Left renal pelvis (tissue), 4 donors: ENCODE results near the gene MIA2. TPM values are rescaled to one million over a fixed set of nuclear protein-coding genes. Genes with fewer than 3 reads are reported as not detected.

Experiments used
- DNase-seq, 4 donors: peaks; one replicate each; pipeline ENCODE4 v3.0.0-alpha.2; 2013; ENCODE audit warnings: low read depth in 4 of 4, low spot score in 3 of 4
- polyA plus RNA-seq, 4 donors: library from polyadenylated mRNA; unstranded; fragments of 120-200 nt; gene quantifications; one replicate each; pipeline ENCODE4 v1.2.1, GENCODE V29; 2013; ENCODE audit not compliant: insufficient read length in 4 of 4

The MIA2 gene
- polyA plus RNA-seq, 4 donors: 25.3 to 81.7 (median 71.5) TPM

- DNase-seq: peak; percentile 90 to 96 (median 90)
These were observed 198.5 kb downstream of the MIA2 start, which contains the start of gene FBXO33 for GRCh38 chr14:39432179-39432618. TSS of gene FBXO33 (minus strand) at chr14:39432433. CDS start at chr14:39432162, 271 bp downstream.

GRCh38 chr14:39432619-39433451 is 199.1 kb downstream of the MIA2 start:
- peak; percentile 72 to 79 (median 76) for DNase-seq

GRCh38 chr14:39433452-39433813 is 199.7 kb downstream of the MIA2 start:
- DNase-seq: peak in 1 of 4 donors; percentile 5

- no peak for DNase-seq
These were observed 200.7 kb downstream of the MIA2 start for GRCh38 chr14:39434401-39434800.

GRCh38 chr14:39435241-39435640 is 201.5 kb downstream of the MIA2 start:
- no peak for DNase-seq

Other genes starting within 250 kb of the MIA2 start
- gene SEC23A, start 130.7 kb upstream of the MIA2 start, polyA plus RNA-seq: 100 to 1,000 TPM in 1 of 4 donors, 10 to 100 TPM in 3; 60.5 to 120 (median 69.1) TPM
- gene GEMIN2, start 119.6 kb upstream of the MIA2 start, polyA plus RNA-seq: 10 to 100 TPM; 20.8 to 32.4 (median 24.8) TPM
- 10 to 100 TPM; 28.5 to 37.0 (median 35.8) TPM for gene TRAPPC6B, start 63.6 kb upstream of the MIA2 start, polyA plus RNA-seq
- 100 to 1,000 TPM; 127 to 222 (median 196) TPM for gene PNN, start 58.7 kb upstream of the MIA2 start, polyA plus RNA-seq
- gene FBXO33, start 198.5 kb downstream of the MIA2 start, polyA plus RNA-seq: 10 to 100 TPM; 11.0 to 14.8 (median 11.7) TPM